Activated CD8-positive, alpha-beta T cell treated with anti-CD3 and anti-CD28 coated beads for 36 hours (primary cell): ENCODE data around the gene EML1. TPM values are rescaled to one million over a fixed set of nuclear protein-coding genes. Genes with fewer than 3 reads are reported as not detected.

Experiments
- ATAC-seq: fragments of 200-7000 bp; cut with Tn5 transposase; one replicate; pipeline ENCODE4 v1.10.0; 2021; ENCODE audit warnings: mild to moderate bottlenecking, moderate library complexity
- CTCF ChIA-PET: fragments of 350-600 bp; sonication (Branson Sonifier 250); formaldehyde crosslinking; loops from one replicate; lab custom pipeline; 2021; ENCODE audit warnings: antibody characterized with exemption; lab: Charles Lee
- POLR2A ChIA-PET: fragments of 350-600 bp; sonication (Branson Sonifier 250); formaldehyde crosslinking; loops from one replicate; lab custom pipeline; 2021; ENCODE audit warnings: antibody characterized with exemption; lab: Charles Lee
- DNase-seq: peaks from one replicate; pipeline ENCODE4 v3.0.0-alpha.2; 2020
- H3K27ac Mint-ChIP-seq: one replicate; pipeline ENCODE4 v1.8.0; 2021; ENCODE audit warnings: mild to moderate bottlenecking, mixed read lengths
- H3K27me3 Mint-ChIP-seq: one replicate; pipeline ENCODE4 v1.8.0; 2021; ENCODE audit warnings: mixed read lengths
- H3K36me3 Mint-ChIP-seq: one replicate; pipeline ENCODE4 v1.8.0; 2021; ENCODE audit warnings: low read depth, mixed read lengths
- H3K4me1 Mint-ChIP-seq: one replicate; pipeline ENCODE4 v1.8.0; 2021; ENCODE audit warnings: low read depth, mixed read lengths
- H3K4me3 Mint-ChIP-seq: one replicate; pipeline ENCODE4 v1.8.0; 2021; ENCODE audit warnings: mild to moderate bottlenecking, moderate library complexity, mixed read lengths
- H3K9me3 Mint-ChIP-seq: one replicate; pipeline ENCODE4 v1.8.0; 2021; ENCODE audit warnings: mixed read lengths
- intact Hi-C: fragments of 100-400 bp; cut with micrococcal nuclease; formaldehyde crosslinking; loops from one replicate; pipeline ENCODE4 v1.10.0; 2022
- total RNA-seq, 2 experiments: library from RNA; stranded (reverse); gene quantifications; one replicate each; pipeline ENCODE4 v1.2.3, GENCODE V29; 2021
- TF ChIP-seq, protein P1 (sequence below): fragments of 200-600 bp; IDR thresholded peaks from one replicate; pipeline ENCODE4 v1.8.0; 2022; ENCODE audit warnings: antibody characterized with exemption, mild to moderate bottlenecking

The EML1 gene
- total RNA-seq, 2 experiments from 2014 or later, result 0.56 to 0.70 TPM

DNA sequence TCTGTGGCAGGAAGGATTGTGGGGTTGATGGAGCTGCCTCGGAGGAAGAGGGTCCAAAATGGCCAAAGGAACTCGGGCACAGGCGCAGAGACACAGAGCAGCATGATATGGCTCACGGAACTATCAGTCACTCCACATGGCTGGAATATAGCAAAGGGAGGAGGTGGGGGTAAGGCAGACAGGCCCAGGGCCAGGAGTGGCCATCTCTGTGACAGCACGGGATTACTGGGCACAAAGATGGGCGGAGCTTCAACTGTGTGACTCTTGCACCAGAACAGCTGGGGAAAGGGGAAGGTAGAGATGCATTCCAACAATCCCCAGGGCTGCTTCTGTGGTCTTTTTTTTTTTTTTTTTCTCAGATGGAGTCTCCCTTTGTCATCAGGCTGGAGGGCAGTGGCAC lies 24.8 kb upstream of the EML1 start:
- Mint-ChIP-seq H3K27ac (no peak overlapping the region), H3K36me3 (no peaks in the 10 kb centered on the region), H3K4me1 (peaks cover 3% of the 10 kb centered on the region), H3K4me3 (no peak overlapping the region), H3K27me3 (peaks cover 12% of the 10 kb centered on the region), H3K9me3 (no peaks in the 10 kb centered on the region)
- intact Hi-C loops, result no loop called here
- CTCF ChIA-PET, result no interaction called here
- TF ChIP-seq, protein P1, sequence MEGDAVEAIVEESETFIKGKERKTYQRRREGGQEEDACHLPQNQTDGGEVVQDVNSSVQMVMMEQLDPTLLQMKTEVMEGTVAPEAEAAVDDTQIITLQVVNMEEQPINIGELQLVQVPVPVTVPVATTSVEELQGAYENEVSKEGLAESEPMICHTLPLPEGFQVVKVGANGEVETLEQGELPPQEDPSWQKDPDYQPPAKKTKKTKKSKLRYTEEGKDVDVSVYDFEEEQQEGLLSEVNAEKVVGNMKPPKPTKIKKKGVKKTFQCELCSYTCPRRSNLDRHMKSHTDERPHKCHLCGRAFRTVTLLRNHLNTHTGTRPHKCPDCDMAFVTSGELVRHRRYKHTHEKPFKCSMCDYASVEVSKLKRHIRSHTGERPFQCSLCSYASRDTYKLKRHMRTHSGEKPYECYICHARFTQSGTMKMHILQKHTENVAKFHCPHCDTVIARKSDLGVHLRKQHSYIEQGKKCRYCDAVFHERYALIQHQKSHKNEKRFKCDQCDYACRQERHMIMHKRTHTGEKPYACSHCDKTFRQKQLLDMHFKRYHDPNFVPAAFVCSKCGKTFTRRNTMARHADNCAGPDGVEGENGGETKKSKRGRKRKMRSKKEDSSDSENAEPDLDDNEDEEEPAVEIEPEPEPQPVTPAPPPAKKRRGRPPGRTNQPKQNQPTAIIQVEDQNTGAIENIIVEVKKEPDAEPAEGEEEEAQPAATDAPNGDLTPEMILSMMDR, result no peak
- ATAC-seq, result no peak
- DNase-seq, result no peak
- POLR2A ChIA-PET, result no interaction called here

DNA sequence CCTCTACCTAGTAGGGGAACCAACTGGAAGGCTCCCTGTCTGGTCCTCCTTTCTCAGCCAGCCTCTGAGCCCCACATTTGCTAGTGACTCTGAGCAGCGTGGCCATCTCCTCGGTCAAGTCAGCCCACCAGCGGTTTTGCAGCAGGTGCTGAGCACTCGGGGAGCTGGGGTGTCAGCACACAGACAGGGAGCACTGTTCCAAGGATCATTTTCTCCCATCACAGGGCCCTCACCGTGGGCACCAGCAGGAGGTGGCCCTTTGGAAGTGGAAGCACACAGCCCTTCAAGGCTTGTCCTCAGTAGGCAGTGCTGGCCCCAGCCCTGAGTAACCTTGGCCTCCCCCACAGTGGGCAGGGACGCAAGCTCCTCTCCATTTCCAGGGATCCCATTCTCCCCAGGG lies 24.1 kb upstream of the EML1 start:
- ChIA-PET POLR2A (no interaction called here), CTCF (no interaction called here)
- Mint-ChIP-seq H3K4me1 (peaks cover 4% of the 10 kb centered on the region), H3K27me3 (peaks cover 13% of the 10 kb centered on the region), H3K36me3 (no peaks in the 10 kb centered on the region), H3K9me3 (no peaks in the 10 kb centered on the region), H3K4me3 (no peak overlapping the region), H3K27ac (no peak overlapping the region)
- intact Hi-C loops, result no loop called here
- TF ChIP-seq, protein P1, result no peak
- DNase-seq (no peak), ATAC-seq (no peak)

DNA sequence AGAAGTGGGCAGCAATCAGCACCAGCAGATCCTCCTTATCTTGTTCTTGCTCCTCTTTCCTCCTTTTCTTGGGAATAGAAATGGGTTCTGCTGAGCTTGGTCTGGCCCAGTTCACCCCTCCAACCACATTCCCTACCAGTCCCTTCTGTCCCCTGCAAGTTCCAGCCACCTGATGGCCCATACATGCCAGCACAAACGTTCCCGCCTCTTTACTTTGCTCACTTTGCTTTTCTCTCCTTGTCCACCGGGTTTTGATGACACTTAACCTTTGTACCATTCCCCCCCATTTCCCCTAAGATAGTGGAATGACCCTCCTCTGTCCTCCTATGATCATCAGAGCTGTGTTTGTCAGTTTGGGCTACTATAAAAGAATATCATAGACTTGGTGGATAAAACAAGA lies 23.4 kb upstream of the EML1 start:
- CTCF ChIA-PET, result no interaction called here
- no peaks in the 10 kb centered on the region for H3K36me3 Mint-ChIP-seq
- peaks cover 10% of the 10 kb centered on the region for H3K4me1 Mint-ChIP-seq
- TF ChIP-seq, protein P1, result no peak
- no peaks in the 10 kb centered on the region for H3K9me3 Mint-ChIP-seq
- POLR2A ChIA-PET, result no interaction called here
- ATAC-seq (no peak), DNase-seq (no peak)
- H3K27ac Mint-ChIP-seq, result no peak overlapping the region
- H3K4me3 Mint-ChIP-seq, result no peak overlapping the region
- intact Hi-C loops, result no loop called here
- H3K27me3 Mint-ChIP-seq, result peaks cover 18% of the 10 kb centered on the region

DNA sequence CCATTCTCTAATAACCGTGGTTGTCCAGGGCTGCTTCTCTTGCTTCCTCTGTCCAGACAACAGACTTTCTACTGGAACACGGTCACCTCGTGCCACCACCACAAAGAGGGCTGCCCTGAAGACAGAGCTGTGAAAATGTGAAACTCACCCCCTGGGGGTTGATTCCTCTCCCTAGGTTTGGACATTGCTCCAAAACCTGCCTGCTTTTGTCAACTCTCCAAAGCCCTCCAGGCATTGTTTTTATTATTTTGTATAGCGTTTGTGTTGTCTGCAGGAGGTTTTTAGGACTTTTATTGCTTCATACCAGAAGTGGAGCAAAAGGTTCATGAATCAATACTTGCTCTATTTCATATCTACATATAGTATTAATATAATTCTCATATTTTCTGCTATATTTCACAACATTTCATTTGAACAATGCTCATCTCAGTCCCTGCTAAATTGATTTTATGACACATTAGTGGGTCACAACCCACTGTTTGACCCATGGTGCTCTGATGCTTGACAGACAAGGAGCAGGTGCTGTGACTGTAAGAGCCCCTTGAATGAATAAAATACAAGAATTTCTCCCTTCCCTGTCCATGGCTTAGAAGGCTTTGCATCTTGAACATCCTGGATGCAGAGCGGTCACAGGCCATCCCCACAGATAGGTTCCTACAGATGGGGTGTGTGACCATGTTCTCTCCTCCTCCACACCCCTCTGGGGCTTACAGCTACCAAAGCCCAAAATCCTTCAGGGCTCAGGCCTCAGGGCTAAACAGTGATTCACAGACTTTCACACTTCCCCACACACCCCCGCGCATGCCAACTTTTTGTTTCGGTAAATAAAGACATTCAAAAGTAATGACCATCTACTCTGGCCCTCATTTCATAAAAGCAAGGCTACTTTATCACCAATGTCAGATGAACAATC lies 20.6 kb upstream of the EML1 start:
- CTCF ChIA-PET, result no interaction called here
- TF ChIP-seq, protein P1, result no peak

More for the DNA sequence above, 20.6 kb upstream of the EML1 start:
- DNase-seq (no peak), ATAC-seq (no peak)
- Mint-ChIP-seq H3K36me3 (no peaks in the 10 kb centered on the region), H3K4me1 (peaks cover 18% of the 10 kb centered on the region), H3K27me3 (peaks cover 28% of the 10 kb centered on the region), H3K9me3 (no peaks in the 10 kb centered on the region), H3K4me3 (no peak overlapping the region), H3K27ac (no peak overlapping the region)
- POLR2A ChIA-PET, result no interaction called here
- intact Hi-C loops, result no loop called here
